ENCODE data around the gene KCNC3.

The KCNC3 gene

DNA sequence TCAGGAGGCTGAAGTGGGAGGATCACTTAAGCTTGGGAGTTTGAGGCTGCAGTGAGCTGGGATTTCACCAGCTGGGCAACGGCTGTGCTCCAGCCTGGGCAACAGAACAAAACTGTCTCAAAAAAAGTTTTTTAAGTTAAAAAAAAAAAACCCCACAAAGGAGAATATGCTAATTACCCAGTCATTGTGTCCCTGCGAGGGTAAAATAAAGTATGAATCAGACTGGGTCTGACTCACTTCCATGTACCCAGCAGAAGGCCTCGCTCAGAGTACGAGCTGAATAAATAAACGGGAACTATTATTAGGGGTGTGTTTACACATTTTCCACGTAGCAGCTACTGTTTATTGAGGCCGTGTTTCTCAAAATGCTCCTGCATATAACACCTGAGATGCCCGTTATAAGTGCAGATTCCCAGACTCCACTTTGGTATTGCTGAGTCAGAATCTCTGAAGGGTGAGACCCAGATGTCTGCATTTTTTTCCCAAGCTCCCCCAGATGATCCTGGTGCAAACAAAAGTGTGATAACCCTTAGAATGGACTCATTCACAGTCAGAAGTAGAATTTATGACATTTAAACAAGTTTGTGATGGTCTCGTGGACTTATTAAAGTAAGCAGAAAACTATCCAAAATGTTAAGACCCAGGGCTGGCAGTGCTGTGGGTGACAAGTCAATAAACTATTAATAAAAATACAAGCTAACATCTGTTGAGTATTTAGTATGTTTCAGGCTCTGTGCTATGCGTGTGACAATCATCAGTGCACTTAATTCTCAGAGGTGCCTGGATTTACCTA lies 28.2 kb downstream of the KCNC3 start:
- H3K4me1 ChIP-seq (ENCODE audit: control insufficient read depth, insufficient read depth, low read length): 0 out of 2 replicates have a peak, but pooled peaks cover 3% of the 10 kb centered on the region
- H3K36me3 ChIP-seq (ENCODE audit: control insufficient read depth in 2 of 2, insufficient read depth in 1 of 2, low read length in 2 of 2): peaks cover 0 to 6% of the 10 kb centered on the region in 2 experiments; a peak in 2 of 3 replicates
- no peaks in the 10 kb centered on the region; the same call in 1 of the 2 replicates for H3K9me3 ChIP-seq (ENCODE audit: control insufficient read depth, insufficient read depth, low read depth, low read length)
- H3K27ac ChIP-seq (ENCODE audit: extremely low read depth, low read depth, low read length): no peak overlapping the region
- ChIA-PET CTCF (interaction anchor here (0.7 to 2.9 kb wide), 4 partner anchors 15 to 142 kb away, joined by 3 to 11 read pairs (median 4); partner anchors contain the start of gene KCNC3), POLR2A (interaction anchor here (1.2 kb wide), 1 partner anchor 15 kb away, joined by 3 read pairs; no protein-coding TSS in a partner anchor)
- no peak overlapping the region for H3K4me3 ChIP-seq (ENCODE audit: low read depth, low read length)
- TF ChIP-seq ZNF366 (tag by site-specific recombination; conservative IDR thresholded peaks at IDR 0.05): no peak
- TF ChIP-seq ZNF664 (tag by site-specific recombination; IDR thresholded peaks at IDR 0.05): no peak
- TF ChIP-seq, protein P1, sequence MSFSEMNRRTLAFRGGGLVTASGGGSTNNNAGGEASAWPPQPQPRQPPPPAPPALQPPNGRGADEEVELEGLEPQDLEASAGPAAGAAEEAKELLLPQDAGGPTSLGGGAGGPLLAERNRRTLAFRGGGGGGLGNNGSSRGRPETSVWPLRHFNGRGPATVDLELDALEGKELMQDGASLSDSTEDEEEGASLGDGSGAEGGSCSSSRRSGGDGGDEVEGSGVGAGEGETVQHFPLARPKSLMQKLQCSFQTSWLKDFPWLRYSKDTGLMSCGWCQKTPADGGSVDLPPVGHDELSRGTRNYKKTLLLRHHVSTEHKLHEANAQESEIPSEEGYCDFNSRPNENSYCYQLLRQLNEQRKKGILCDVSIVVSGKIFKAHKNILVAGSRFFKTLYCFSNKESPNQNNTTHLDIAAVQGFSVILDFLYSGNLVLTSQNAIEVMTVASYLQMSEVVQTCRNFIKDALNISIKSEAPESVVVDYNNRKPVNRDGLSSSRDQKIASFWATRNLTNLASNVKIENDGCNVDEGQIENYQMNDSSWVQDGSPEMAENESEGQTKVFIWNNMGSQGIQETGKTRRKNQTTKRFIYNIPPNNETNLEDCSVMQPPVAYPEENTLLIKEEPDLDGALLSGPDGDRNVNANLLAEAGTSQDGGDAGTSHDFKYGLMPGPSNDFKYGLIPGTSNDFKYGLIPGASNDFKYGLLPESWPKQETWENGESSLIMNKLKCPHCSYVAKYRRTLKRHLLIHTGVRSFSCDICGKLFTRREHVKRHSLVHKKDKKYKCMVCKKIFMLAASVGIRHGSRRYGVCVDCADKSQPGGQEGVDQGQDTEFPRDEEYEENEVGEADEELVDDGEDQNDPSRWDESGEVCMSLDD (tag by site-specific recombination; IDR thresholded peaks at IDR 0.05): no peak
- TF ChIP-seq KLF7 (tag by site-specific recombination; IDR thresholded peaks at IDR 0.05; ENCODE audit: borderline replicate concordance): no peak
- TF ChIP-seq ZNF341 (tag by site-specific recombination; IDR thresholded peaks at IDR 0.05; ENCODE audit: low read depth): no peak
- TF ChIP-seq, protein P2, sequence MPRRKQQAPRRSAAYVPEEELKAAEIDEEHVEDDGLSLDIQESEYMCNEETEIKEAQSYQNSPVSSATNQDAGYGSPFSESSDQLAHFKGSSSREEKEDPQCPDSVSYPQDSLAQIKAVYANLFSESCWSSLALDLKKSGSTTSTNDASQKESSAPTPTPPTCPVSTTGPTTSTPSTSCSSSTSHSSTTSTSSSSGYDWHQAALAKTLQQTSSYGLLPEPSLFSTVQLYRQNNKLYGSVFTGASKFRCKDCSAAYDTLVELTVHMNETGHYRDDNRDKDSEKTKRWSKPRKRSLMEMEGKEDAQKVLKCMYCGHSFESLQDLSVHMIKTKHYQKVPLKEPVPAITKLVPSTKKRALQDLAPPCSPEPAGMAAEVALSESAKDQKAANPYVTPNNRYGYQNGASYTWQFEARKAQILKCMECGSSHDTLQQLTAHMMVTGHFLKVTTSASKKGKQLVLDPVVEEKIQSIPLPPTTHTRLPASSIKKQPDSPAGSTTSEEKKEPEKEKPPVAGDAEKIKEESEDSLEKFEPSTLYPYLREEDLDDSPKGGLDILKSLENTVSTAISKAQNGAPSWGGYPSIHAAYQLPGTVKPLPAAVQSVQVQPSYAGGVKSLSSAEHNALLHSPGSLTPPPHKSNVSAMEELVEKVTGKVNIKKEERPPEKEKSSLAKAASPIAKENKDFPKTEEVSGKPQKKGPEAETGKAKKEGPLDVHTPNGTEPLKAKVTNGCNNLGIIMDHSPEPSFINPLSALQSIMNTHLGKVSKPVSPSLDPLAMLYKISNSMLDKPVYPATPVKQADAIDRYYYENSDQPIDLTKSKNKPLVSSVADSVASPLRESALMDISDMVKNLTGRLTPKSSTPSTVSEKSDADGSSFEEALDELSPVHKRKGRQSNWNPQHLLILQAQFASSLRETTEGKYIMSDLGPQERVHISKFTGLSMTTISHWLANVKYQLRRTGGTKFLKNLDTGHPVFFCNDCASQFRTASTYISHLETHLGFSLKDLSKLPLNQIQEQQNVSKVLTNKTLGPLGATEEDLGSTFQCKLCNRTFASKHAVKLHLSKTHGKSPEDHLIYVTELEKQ (tag by site-specific recombination; IDR thresholded peaks at IDR 0.05; ENCODE audit: borderline replicate concordance): no peak
- TF ChIP-seq, protein P3, sequence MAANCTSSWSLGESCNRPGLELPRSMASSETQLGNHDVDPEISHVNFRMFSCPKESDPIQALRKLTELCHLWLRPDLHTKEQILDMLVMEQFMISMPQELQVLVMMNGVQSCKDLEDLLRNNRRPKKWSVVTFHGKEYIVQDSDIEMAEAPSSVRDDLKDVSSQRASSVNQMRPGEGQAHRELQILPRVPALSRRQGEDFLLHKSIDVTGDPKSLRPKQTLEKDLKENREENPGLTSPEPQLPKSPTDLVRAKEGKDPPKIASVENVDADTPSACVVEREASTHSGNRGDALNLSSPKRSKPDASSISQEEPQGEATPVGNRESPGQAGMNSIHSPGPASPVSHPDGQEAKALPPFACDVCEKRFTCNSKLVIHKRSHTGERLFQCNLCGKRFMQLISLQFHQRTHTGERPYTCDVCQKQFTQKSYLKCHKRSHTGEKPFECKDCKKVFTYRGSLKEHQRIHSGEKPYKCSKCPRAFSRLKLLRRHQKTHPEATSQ (tag by site-specific recombination; IDR thresholded peaks at IDR 0.05): no peak
- TF ChIP-seq, protein P4, sequence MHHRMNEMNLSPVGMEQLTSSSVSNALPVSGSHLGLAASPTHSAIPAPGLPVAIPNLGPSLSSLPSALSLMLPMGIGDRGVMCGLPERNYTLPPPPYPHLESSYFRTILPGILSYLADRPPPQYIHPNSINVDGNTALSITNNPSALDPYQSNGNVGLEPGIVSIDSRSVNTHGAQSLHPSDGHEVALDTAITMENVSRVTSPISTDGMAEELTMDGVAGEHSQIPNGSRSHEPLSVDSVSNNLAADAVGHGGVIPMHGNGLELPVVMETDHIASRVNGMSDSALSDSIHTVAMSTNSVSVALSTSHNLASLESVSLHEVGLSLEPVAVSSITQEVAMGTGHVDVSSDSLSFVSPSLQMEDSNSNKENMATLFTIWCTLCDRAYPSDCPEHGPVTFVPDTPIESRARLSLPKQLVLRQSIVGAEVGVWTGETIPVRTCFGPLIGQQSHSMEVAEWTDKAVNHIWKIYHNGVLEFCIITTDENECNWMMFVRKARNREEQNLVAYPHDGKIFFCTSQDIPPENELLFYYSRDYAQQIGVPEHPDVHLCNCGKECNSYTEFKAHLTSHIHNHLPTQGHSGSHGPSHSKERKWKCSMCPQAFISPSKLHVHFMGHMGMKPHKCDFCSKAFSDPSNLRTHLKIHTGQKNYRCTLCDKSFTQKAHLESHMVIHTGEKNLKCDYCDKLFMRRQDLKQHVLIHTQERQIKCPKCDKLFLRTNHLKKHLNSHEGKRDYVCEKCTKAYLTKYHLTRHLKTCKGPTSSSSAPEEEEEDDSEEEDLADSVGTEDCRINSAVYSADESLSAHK (tag by site-specific recombination; IDR thresholded peaks at IDR 0.05): no peak
- no peak for TF ChIP-seq KLF10 (tag by site-specific recombination; IDR thresholded peaks at IDR 0.05)
- no peak for TF ChIP-seq ZNF561 (tag by site-specific recombination; IDR thresholded peaks at IDR 0.05; ENCODE audit: borderline replicate concordance)
- TF ChIP-seq ZNF433 (tag by site-specific recombination; IDR thresholded peaks at IDR 0.05; ENCODE audit: low read depth): no peak
- no peak for TF ChIP-seq GLIS2 (tag by site-specific recombination; IDR thresholded peaks at IDR 0.05)
- no peak for TF ChIP-seq SP7 (tag by site-specific recombination; IDR thresholded peaks at IDR 0.05)
- TF ChIP-seq GLI4 (tag by site-specific recombination; IDR thresholded peaks at IDR 0.05): no peak
- no peak for TF ChIP-seq ZNF114 (tag by site-specific recombination; IDR thresholded peaks at IDR 0.05)
- no peak for TF ChIP-seq ZNF221 (tag by site-specific recombination; IDR thresholded peaks at IDR 0.05; ENCODE audit: borderline replicate concordance)
- TF ChIP-seq ZNF521 (tag by site-specific recombination; IDR thresholded peaks at IDR 0.05): no peak
- TF ChIP-seq, protein P5, sequence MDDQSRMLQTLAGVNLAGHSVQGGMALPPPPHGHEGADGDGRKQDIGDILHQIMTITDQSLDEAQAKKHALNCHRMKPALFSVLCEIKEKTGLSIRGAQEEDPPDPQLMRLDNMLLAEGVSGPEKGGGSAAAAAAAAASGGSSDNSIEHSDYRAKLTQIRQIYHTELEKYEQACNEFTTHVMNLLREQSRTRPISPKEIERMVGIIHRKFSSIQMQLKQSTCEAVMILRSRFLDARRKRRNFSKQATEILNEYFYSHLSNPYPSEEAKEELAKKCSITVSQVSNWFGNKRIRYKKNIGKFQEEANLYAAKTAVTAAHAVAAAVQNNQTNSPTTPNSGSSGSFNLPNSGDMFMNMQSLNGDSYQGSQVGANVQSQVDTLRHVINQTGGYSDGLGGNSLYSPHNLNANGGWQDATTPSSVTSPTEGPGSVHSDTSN (CRISPR knock-in tag; IDR thresholded peaks at IDR 0.05): no peak
- TF ChIP-seq ZFP37 (tag by site-specific recombination; IDR thresholded peaks at IDR 0.05): no peak
- TF ChIP-seq, protein P6, sequence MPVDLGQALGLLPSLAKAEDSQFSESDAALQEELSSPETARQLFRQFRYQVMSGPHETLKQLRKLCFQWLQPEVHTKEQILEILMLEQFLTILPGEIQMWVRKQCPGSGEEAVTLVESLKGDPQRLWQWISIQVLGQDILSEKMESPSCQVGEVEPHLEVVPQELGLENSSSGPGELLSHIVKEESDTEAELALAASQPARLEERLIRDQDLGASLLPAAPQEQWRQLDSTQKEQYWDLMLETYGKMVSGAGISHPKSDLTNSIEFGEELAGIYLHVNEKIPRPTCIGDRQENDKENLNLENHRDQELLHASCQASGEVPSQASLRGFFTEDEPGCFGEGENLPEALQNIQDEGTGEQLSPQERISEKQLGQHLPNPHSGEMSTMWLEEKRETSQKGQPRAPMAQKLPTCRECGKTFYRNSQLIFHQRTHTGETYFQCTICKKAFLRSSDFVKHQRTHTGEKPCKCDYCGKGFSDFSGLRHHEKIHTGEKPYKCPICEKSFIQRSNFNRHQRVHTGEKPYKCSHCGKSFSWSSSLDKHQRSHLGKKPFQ (tag by site-specific recombination; IDR thresholded peaks at IDR 0.05): no peak

All from HEK293 (cell line).